GM18861 (cell line): ENCODE data around the gene SDHA.
"Not testable (repeated sequence)": the region's sequence is repeated elsewhere in the genome, so short reads cannot be mapped to it uniquely, and the experiment has no call there.

Source experiments
- ATAC-seq: cut with Tn5 transposase; IDR thresholded peaks from one replicate; pipeline ENCODE4 v1.9.1; 2021; ENCODE audit not compliant: unreplicated experiment

SDHA gene

GRCh38 chr5:196350-196749, 21.8 kb upstream of the SDHA start:
- ATAC-seq: no peak

GRCh38 chr5:197031-197430, 21.1 kb upstream of the SDHA start:
- not testable (repeated sequence) for ATAC-seq

DNA sequence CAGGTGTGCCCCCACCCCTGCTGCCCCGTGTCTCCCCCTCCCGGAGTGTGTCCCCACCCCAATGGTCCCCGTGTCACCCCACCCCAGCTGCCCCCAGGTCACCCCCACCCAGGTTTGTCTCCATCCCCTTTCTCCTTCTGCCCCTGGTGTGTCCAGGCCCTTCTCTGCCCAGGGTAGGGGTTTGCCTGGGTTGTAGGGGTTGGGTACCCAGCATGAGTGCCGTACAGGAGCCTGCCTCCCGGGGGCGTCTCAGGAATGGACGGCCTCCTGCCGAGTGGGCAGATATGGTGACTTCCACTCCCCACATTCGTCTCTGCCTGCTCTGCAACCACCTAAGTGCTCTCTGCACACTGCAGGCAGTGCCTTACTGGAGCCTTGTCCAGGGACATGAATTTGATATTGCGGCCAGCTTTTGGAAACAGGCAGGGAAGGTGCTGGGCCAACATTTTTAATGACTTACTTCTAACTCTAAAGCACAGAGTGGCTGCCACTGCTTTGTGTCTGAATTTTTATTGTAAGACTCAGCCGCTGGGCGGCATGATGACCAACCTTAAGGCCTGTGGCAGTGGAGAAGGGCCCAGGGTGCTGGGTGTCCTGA, 20.1 kb upstream of the SDHA start:
- no peak for ATAC-seq

- no peak for ATAC-seq
These were observed 19.5 kb upstream of the SDHA start for GRCh38 chr5:198516-199196.

DNA sequence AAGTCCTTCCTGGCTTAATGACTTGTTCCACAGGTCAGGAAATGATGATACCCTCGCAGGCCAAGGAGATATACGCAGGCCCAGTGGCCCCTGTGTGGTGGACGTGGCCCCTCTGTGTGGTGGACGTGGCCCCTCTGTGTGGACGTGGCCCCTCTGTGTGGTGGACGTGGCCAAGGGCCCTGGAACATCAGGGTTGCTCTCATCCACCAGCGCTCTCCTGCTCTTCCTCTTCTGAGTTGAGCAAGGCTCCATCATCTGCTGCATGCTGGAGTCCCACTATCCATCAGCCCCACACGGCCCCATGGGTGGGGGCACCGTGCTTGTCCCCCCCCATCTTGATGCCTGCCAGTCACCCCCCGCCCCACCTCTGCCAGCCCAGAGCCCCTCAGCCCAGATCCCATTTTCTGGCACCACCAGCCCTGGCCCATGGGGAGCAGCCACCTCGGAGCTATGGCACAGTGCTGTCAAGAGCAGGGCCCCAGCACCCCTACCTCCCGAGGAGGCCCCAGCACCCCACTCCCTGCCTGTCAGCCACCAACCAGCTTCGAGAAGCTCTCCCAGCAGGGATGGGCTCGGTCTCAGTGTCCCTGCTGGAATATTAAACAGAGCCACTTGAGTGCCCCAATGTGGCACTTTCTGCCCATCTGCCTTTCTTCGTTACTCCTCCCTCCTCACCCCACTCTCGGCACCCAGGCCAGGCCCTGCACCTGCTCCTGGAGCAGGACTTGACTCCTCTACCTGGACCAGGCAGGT, 18.7 kb upstream of the SDHA start:
- ATAC-seq: no peak

DNA sequence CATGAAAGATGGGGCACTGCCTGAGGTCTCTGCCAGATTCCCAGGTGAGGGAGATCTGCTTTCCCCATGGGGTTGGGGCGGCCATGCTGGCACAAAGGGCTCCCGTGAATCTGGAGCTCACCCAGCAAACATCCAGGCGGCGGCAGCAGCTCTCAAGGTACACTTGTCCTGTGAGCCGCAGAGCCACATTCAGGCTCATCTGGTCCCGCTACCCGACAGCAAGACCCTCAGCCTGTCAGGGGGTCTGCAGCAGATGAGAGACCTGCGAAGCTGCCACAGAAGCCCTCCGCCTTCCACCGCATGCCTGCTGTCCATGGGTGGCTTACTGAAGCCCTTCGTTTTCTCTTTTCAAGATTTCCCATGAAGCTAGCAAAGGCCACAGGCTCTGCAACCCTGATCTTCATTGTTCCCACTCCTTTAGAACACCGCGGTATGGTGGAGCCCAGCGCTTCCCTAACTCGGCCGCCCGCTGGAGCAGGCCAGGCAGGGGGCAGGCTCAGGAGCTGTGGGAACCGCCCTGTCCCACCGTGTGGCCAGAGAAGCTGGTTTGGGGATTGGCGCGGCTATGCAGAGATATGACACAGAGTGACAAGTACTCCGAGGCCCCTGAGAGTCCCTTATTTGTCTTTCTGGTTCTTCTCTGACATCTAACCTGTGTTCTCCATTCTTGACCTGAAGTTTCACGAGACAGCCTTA, 18.0 kb upstream of the SDHA start:
- ATAC-seq: no peak

DNA sequence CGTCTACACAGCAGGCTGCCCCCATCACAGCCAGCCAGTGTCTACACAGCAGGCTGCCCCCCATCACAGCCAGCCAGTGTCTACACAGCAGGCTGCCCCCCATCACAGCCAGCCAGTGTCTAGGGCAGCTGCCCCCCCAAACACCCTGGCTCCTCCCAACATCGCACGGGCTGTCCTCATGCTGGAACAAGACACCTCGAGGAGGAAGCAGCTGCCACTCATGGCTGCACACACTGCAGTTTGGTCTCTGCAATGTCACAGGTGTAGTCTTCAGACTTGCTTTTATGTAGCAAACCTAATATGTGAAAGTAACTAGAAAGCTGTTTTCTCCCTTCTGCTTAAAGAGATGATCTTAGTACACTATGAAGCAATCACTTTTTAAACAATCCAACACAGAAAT, 17.1 kb upstream of the SDHA start:
- no peak for ATAC-seq

GRCh38 chr5:201672-202071, 16.4 kb upstream of the SDHA start:
- ATAC-seq: no peak

DNA sequence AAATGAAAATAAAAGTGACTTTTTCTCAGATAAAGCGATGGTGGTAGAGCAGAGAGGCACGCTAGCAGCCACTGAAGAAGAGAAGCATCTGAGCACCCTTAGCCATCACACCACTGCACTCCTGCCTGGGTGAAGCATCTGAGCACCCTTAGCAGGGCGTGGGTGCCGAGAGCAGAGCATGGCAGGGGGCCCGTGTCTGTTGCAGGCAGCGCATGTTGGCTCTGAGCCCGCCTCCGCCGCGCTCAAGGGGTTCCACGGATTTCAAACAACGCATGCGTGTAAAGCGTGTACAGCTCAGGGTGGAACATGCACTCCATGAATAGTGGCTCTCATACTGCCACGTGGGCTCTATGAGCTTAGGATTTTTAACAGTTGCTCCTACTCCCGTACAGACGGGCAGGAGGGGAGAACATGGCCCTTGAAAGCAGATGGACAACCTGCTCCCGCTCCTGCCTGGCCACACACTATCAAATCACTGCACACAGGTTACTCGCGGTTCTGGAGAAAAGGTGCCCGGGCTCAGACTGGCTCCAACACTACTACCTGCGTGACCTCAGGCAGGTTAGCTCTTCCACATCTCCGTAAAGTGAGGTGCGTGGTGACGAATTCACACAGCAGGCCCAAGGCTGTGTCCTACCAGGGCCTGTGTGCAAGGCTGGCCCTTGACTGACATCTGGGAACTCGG, 14.7 kb upstream of the SDHA start:
- ATAC-seq: no peak

DNA sequence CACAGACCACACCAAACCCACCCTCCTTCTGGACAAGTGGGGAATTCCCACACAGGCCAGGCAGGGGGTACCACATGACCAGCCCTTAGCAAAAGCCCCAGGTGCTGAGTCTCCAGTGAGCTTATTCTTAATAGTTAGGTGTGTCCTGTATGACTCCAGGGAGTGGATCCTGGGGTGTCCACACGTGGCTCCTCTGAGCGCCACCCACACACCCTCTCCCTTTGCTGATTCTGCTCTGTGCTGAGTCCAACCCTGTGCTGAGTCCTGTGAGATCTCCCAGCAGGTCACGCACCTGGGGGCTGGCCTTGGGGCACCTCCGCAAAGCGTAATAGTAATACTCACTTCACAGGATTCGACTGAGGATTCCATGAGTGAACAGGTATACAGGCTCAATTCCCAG, 14.1 kb upstream of the SDHA start:
- no peak for ATAC-seq

DNA sequence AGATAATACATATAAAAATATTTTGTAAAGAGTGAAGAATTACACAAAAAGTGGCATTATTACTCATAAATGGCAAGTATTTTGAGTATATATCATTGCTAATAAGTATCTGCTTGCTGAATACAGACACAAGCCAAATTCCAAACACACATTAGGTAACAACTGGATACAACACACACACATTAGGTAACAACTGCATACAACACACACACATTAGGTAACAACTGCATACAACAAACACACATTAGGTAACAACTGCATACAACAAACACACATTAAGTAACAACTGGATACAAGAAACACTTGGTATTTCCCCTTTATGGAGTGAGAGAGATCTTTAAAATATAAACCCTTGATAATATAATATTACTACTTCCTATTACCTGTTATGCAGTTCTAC, 13.7 kb upstream of the SDHA start:
- no peak for ATAC-seq

DNA sequence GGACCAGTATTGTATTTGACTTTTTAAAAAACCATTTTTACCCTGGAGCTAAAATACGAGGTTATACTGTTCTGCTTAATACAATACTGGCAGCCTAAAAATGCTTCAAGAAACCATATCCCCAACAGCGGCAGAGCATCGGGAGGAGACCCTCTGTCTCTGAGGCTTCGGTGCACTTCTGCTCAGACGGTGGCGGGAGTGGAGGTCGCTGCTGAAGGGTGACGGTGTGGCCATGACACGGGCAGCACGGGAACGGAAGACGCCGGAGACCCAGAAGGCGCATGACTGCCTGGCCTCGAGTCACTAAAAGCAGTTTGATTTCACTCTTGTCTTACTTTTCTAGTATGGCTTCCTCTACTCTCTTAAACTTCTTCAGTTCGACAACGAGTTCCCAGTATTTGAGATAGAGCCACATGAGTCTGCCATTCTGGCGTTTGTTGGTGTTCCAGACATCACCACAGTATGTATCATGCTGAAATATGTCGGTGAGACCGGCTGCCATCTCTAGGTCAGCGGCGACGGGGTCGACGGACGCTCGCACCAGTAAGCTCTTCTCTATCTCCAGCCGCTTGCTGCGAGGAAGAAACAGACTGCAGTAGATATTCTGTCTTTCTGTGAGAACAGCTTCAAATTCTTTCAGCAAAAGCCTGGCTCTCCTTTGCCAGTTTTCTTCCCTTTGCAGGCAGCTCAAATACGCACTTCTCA, 13.0 kb upstream of the SDHA start:
- ATAC-seq: no peak

DNA sequence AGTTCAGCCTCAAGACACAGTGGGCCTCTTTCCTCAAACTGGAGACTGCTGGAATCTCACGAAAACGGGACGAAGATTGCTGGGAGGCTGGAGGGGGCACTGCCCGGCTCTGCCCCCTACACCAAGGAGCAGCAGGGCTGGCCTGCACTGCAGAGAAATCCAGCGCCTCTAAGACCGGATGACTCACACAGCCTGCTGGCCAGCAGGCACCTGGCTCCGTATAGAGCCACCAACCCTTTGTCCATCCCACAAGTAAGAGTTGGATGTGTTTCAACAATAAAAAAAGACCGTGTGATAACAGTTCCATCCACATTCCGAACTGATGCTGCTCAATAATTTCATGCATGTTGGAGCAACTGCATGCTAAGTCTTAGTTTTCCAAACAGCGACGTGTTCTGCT, 11.7 kb upstream of the SDHA start:
- no peak for ATAC-seq

GRCh38 chr5:206927-207536, 11.1 kb upstream of the SDHA start:
- no peak for ATAC-seq

GRCh38 chr5:207599-207998, 10.5 kb upstream of the SDHA start:
- no peak for ATAC-seq

DNA sequence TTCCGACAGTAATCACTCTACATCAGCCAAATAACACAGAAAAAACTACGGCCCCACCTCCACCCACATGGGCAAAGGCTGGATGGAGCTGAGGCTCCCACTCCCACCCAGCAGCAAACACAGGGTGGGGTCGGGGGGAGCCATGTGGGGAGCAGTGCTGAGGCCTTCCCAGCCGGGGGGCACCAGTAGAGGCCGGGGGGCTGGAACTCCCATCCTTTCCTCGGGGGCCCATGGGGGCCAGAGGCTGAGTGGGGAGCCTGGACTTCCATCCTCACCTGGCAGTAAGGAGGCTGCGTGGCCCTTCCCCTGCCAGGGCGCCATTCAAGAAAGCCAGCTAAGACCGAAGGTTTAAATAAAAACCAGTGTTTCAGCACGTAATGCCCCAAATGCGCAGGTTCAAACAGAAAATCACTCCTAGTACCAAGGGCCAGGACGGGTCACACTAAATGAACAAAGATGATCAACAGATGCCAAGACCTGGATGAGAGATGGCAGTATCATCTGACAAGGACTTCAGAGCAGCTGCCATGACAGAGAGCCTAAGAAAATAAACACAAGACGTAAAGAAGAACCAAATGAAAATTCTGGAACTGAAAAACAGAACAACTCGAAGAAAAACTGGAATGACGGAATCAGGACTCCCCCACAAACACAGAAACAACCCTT, 9.5 kb upstream of the SDHA start:
- no peak for ATAC-seq

DNA sequence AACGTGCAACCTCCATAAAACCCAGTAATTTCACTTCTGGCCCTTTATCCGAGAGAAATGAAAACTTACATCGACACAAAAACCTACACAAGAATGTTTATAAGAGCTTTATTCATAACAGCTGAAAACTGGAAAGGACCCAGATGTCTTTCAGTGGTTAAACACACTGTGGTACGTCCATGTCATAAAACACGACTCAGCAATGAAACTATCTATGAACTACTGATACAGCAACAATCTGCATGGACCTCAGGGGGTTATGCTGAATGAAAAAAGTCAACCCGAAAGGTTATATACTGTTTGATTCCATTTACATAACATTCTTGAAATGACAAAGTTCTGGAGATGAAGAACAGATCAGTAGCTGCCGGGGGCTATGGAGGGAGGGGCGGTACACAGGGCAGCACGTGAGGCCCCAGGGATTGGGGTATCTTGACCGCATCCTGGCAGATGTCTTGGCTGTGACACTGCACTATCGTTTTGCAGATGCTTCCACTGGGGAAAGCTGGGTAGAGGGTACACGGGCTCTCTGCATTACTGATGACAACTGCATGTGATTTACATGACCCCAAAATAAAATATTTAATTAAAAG, 4.2 kb upstream of the SDHA start:
- ATAC-seq: no peak

DNA sequence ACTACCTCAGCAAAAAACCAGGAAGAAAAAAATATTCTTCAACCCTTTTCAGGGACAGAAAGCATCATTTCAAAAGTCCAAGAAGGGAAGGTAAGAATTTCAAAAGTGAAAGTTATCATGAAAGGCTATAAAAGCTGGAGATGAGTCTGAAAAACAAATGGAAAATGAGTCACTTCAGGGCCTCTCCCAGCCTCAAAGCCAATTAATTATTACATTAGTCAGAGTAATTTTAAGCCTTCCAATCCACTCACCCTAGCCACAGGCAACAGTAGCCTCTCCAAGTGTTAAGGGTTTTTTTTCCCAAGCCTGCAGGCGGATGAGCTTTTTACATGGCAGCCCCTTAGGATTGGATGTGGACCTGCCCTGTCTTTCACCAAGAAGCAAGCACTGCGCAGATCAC, 2.9 kb upstream of the SDHA start:
- not testable (repeated sequence) for ATAC-seq

GRCh38 chr5:216076-216475, 2.0 kb upstream of the SDHA start:
- ATAC-seq: not testable (repeated sequence)
